ENCODE results near the gene MSL1. TPM values are rescaled to one million over a fixed set of nuclear protein-coding genes. Genes with fewer than 3 reads are reported as not detected.
A peak's percentile ranks its signal among the peaks of the same experiment; 100 is the strongest.

MSL1 gene
- total and polyA plus RNA-seq, 4 donors, result 89.4 to 168 (median 143) TPM

GRCh38 chr17:40150276-40150675 lies 28.5 kb downstream of the MSL1 start:
- H3K36me3 ChIP-seq (ENCODE audit: control insufficient read depth, insufficient read depth, low read length), result peaks cover 71% of the 10 kb centered on the region
- no peak for DNase-seq (ENCODE audit: low read depth in 4 of 6, low spot score in 6 of 6)

DNA sequence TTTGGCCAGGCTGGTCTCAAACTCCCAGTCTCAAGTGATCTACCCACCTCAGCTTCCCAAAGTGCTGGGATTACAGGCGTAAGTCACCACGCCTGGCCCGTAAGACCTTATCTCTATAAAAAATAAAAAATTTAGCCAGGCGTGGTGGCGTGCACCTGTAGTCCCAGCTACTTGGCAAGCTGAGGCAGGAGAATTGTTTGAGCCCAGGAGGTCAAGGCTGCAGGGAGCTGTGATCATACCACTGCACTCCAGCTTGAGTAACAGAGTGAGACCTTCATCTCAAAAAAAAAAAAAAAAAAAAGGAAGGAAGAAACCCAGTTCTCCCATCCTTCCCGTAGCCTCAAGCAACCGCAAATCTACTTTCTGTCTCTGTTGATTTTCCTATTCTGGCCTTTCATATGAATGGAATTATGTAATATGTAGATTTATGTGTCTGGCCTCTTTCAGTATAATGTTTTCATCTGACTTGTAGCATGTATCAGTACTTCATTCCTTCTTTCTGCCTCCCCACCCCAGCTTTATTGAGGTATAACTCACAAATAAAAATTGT lies 29.7 kb downstream of the MSL1 start:
- Histone ChIP-seq H3K4me1 (ENCODE audit: control insufficient read depth, insufficient read depth, low read length) (peaks cover 2% of the 10 kb centered on the region), H3K4me3 (ENCODE audit: low read depth, low read length) (no peak overlapping the region), H3K27me3 (ENCODE audit: control insufficient read depth, insufficient read depth, low read length) (no peaks in the 10 kb centered on the region), H3K27ac (ENCODE audit: low read depth, low read length) (no peak overlapping the region), H3K36me3 (ENCODE audit: control insufficient read depth, insufficient read depth, low read length) (peaks cover 66% of the 10 kb centered on the region), H3K9me3 (ENCODE audit: control insufficient read depth, insufficient read depth, low read length) (no peaks in the 10 kb centered on the region)
- WGBS (ENCODE audit: insufficient coverage), result 100% methylated on average over 1 of the region's 7 CpGs
- DNase-seq (ENCODE audit: low read depth in 4 of 6, low spot score in 6 of 6), result no peak

More at GRCh38 chr17:40150276-40150675, 28.5 kb downstream of the MSL1 start:
- H3K4me1 ChIP-seq (ENCODE audit: control insufficient read depth, insufficient read depth, low read length), result peaks cover 5% of the 10 kb centered on the region
- H3K4me3 ChIP-seq (ENCODE audit: low read depth, low read length), result no peak overlapping the region
- H3K9me3 ChIP-seq (ENCODE audit: control insufficient read depth, insufficient read depth, low read length), result no peaks in the 10 kb centered on the region
- no peaks in the 10 kb centered on the region for H3K27me3 ChIP-seq (ENCODE audit: control insufficient read depth, insufficient read depth, low read length)
- WGBS (ENCODE audit: insufficient coverage), result 89% methylated on average over 4 of the region's 4 CpGs
- no peak overlapping the region for H3K27ac ChIP-seq (ENCODE audit: low read depth, low read length)

DNA sequence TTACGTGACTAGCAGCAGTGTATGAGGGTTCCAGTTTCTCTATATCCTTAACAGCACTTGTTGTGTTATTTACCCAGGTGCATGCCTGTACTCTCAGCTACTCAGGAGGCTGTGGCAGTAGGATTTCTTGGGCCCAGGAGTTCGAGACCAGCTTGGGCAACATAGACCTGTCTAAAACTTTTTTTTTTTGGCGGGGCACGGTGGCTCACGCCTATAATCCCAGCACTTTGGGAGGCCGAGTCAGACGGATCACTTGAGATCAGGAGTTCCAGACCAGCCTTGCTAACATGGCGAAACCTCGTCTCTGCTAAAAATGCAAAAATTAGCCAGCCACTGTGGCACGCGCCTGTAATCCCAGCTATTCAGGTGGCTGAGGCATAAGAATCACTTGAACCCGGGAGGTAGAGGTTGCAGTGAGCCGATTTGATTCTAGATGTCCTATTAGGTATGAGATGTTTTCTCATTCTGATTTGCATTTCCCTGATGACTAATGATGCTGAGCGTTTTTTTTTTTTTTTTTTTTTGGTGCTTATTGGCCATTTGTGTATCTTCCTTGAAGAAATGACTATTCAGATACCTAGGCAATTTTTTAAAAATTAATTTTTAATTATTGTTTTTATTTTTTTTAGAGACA lies 31.9 kb downstream of the MSL1 start:
- Histone ChIP-seq H3K27me3 (ENCODE audit: control insufficient read depth, insufficient read depth, low read length) (no peaks in the 10 kb centered on the region), H3K4me1 (ENCODE audit: control insufficient read depth, insufficient read depth, low read length) (no peaks in the 10 kb centered on the region), H3K27ac (ENCODE audit: low read depth, low read length) (no peak overlapping the region), H3K9me3 (ENCODE audit: control insufficient read depth, insufficient read depth, low read length) (no peaks in the 10 kb centered on the region), H3K4me3 (ENCODE audit: low read depth, low read length) (no peak overlapping the region), H3K36me3 (ENCODE audit: control insufficient read depth, insufficient read depth, low read length) (peaks cover 53% of the 10 kb centered on the region)
- 93% methylated on average over 12 of the region's 14 CpGs for WGBS (ENCODE audit: insufficient coverage)
- DNase-seq (ENCODE audit: low read depth in 4 of 6, low spot score in 6 of 6), result no peak

DNA sequence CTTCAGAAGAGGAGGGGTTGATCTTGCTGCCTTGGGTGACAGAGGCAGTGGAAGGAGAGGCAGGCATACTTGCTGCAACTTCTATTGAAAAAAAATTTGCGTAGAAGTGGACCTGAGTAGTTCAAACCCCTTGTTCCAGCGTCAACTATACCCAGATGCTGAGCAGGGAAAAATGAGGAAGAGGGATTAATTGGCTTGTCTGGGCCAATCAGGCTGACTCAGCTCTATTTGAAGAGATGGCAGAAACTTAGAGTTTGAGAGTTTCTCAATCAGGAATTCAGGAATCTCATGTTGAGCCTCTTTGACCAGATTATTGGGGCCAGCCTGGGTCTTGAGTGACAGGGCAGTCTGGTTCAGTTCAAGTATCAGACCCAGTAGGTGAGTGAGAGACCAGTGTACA lies 36.2 kb downstream of the MSL1 start:
- Histone ChIP-seq H3K4me3 (ENCODE audit: low read depth, low read length) (no peak overlapping the region), H3K36me3 (ENCODE audit: control insufficient read depth, insufficient read depth, low read length) (peaks cover 52% of the 10 kb centered on the region), H3K4me1 (ENCODE audit: control insufficient read depth, insufficient read depth, low read length) (no peaks in the 10 kb centered on the region), H3K27me3 (ENCODE audit: control insufficient read depth, insufficient read depth, low read length) (no peaks in the 10 kb centered on the region), H3K27ac (ENCODE audit: low read depth, low read length) (no peak overlapping the region), H3K9me3 (ENCODE audit: control insufficient read depth, insufficient read depth, low read length) (no peaks in the 10 kb centered on the region)
- WGBS (ENCODE audit: insufficient coverage), result 100% methylated on average over 2 of the region's 2 CpGs
- no peak for DNase-seq (ENCODE audit: low read depth in 4 of 6, low spot score in 6 of 6)

GRCh38 chr17:40158438-40159013 lies 36.8 kb downstream of the MSL1 start:
- no peaks in the 10 kb centered on the region for H3K27me3 ChIP-seq (ENCODE audit: control insufficient read depth, insufficient read depth, low read length)
- peaks cover 56% of the 10 kb centered on the region for H3K36me3 ChIP-seq (ENCODE audit: control insufficient read depth, insufficient read depth, low read length)
- no peak for DNase-seq (ENCODE audit: low read depth in 4 of 6, low spot score in 6 of 6)
- WGBS (ENCODE audit: insufficient coverage), result 100% methylated on average over 2 of the region's 3 CpGs
- H3K9me3 ChIP-seq (ENCODE audit: control insufficient read depth, insufficient read depth, low read length), result no peaks in the 10 kb centered on the region
- H3K4me3 ChIP-seq (ENCODE audit: low read depth, low read length), result no peak overlapping the region
- no peaks in the 10 kb centered on the region for H3K4me1 ChIP-seq (ENCODE audit: control insufficient read depth, insufficient read depth, low read length)
- no peak overlapping the region for H3K27ac ChIP-seq (ENCODE audit: low read depth, low read length)

- Histone ChIP-seq H3K27me3 (ENCODE audit: control insufficient read depth, insufficient read depth, low read length) (no peaks in the 10 kb centered on the region), H3K9me3 (ENCODE audit: control insufficient read depth, insufficient read depth, low read length) (no peaks in the 10 kb centered on the region), H3K4me1 (ENCODE audit: control insufficient read depth, insufficient read depth, low read length) (no peaks in the 10 kb centered on the region), H3K4me3 (ENCODE audit: low read depth, low read length) (no peak overlapping the region), H3K27ac (ENCODE audit: low read depth, low read length) (no peak overlapping the region), H3K36me3 (ENCODE audit: control insufficient read depth, insufficient read depth, low read length) (peaks cover 59% of the 10 kb centered on the region)
- DNase-seq (ENCODE audit: low read depth in 4 of 6, low spot score in 6 of 6), result no peak
- WGBS (ENCODE audit: insufficient coverage), result 94% methylated on average over 3 of the region's 6 CpGs
Observed at GRCh38 chr17:40159456-40159855, 37.7 kb downstream of the MSL1 start.

- H3K27me3 ChIP-seq (ENCODE audit: control insufficient read depth, insufficient read depth, low read length), result no peaks in the 10 kb centered on the region
- no peak overlapping the region for H3K4me3 ChIP-seq (ENCODE audit: low read depth, low read length)
- no peak for DNase-seq (ENCODE audit: low read depth in 4 of 6, low spot score in 6 of 6)
- no peaks in the 10 kb centered on the region for H3K4me1 ChIP-seq (ENCODE audit: control insufficient read depth, insufficient read depth, low read length)
- no peaks in the 10 kb centered on the region for H3K9me3 ChIP-seq (ENCODE audit: control insufficient read depth, insufficient read depth, low read length)
- H3K27ac ChIP-seq (ENCODE audit: low read depth, low read length), result no peak overlapping the region
- no CpG with 5 or more reads among the region's 3 CpGs for WGBS (ENCODE audit: insufficient coverage)
- peaks cover 89% of the 10 kb centered on the region for H3K36me3 ChIP-seq (ENCODE audit: control insufficient read depth, insufficient read depth, low read length)
Observed at GRCh38 chr17:40167685-40168261, 46.0 kb downstream of the MSL1 start.

- no peak overlapping the region for H3K27ac ChIP-seq (ENCODE audit: low read depth, low read length)
Observed at GRCh38 chr17:40168262-40168832, 46.6 kb downstream of the MSL1 start.

GRCh38 chr17:40170325-40170724 lies 48.6 kb downstream of the MSL1 start:
- DNase-seq (ENCODE audit: low read depth in 4 of 6, low spot score in 6 of 6), result no peak
- no peaks in the 10 kb centered on the region for H3K4me1 ChIP-seq (ENCODE audit: control insufficient read depth, insufficient read depth, low read length)
- H3K27me3 ChIP-seq (ENCODE audit: control insufficient read depth, insufficient read depth, low read length), result no peaks in the 10 kb centered on the region
- no peak overlapping the region for H3K4me3 ChIP-seq (ENCODE audit: low read depth, low read length)
- H3K27ac ChIP-seq (ENCODE audit: low read depth, low read length), result no peak overlapping the region
- peaks cover 81% of the 10 kb centered on the region for H3K36me3 ChIP-seq (ENCODE audit: control insufficient read depth, insufficient read depth, low read length)
- WGBS (ENCODE audit: insufficient coverage), result no CpG with 5 or more reads among the region's 2 CpGs
- no peaks in the 10 kb centered on the region for H3K9me3 ChIP-seq (ENCODE audit: control insufficient read depth, insufficient read depth, low read length)

More at GRCh38 chr17:40168262-40168832, 46.6 kb downstream of the MSL1 start:
- WGBS (ENCODE audit: insufficient coverage), result 57% methylated on average over 5 of the region's 11 CpGs
- no peaks in the 10 kb centered on the region for H3K9me3 ChIP-seq (ENCODE audit: control insufficient read depth, insufficient read depth, low read length)
- no peaks in the 10 kb centered on the region for H3K27me3 ChIP-seq (ENCODE audit: control insufficient read depth, insufficient read depth, low read length)
- H3K4me3 ChIP-seq (ENCODE audit: low read depth, low read length), result no peak overlapping the region
- DNase-seq (ENCODE audit: low read depth in 4 of 6, low spot score in 6 of 6), result peak in 2 of 6 donors; percentile 72 to 84
- no peaks in the 10 kb centered on the region for H3K4me1 ChIP-seq (ENCODE audit: control insufficient read depth, insufficient read depth, low read length)
- peaks cover 87% of the 10 kb centered on the region for H3K36me3 ChIP-seq (ENCODE audit: control insufficient read depth, insufficient read depth, low read length)

All from spinal cord (tissue), 10 donors.